ENCODE results near the gene HOXD9. TPM values are rescaled to one million over a fixed set of nuclear protein-coding genes. Genes with fewer than 3 reads are reported as not detected.

The HOXD9 gene
- total RNA-seq, 1 experiment from 2014 or later, result not detected

- H2AFZ ChIP-seq (ENCODE audit: low read length), result no peak overlapping the region
- H3K36me3 ChIP-seq (ENCODE audit: low read depth, low read length), result no peaks in the 10 kb centered on the region
- TF ChIP-seq EZH2 (IDR thresholded peaks at IDR 0.05; ENCODE audit: low read length, unreplicated experiment) (no peak), EZH2phosphoT487 (IDR thresholded peaks at IDR 0.05; ENCODE audit: borderline replicate concordance, low read length) (no peak), CTCF (conservative IDR thresholded peaks at IDR 0.05; ENCODE audit: low read depth, low read length) (no peak)
- H3K9me3 ChIP-seq (ENCODE audit: low read length), result no peaks in the 10 kb centered on the region
- H3K27ac ChIP-seq (ENCODE audit: low read length), result no peak overlapping the region
- no peaks in the 10 kb centered on the region for H3K4me1 ChIP-seq (ENCODE audit: insufficient read depth, low read length)
- no peak overlapping the region for H3K9ac ChIP-seq (ENCODE audit: low read length)
- no peak overlapping the region for H3K4me3 ChIP-seq (ENCODE audit: low read length)
- ATAC-seq (no peak), DNase-seq (no peak)
- no peaks in the 10 kb centered on the region for H4K20me1 ChIP-seq (ENCODE audit: low read length)
- ChIA-PET CTCF (no interaction called here), POLR2A (ENCODE audit: unreplicated experiment) (no interaction called here)
- H3K27me3 ChIP-seq (ENCODE audit: low read length), result no peaks in the 10 kb centered on the region
- H3K9me2 ChIP-seq (replicated peaks; ENCODE audit: low read length), result no peaks in the 10 kb centered on the region
- no peak overlapping the region for H3K4me2 ChIP-seq (ENCODE audit: low read length)
- H3K79me2 ChIP-seq (ENCODE audit: low read length), result no peaks in the 10 kb centered on the region
- intact Hi-C loops (cut with micrococcal nuclease), result no loop called here
- no TSS peak for BruUV-seq (replicated peaks)
- no peaks in the 10 kb centered on the region for H3F3A ChIP-seq (ENCODE audit: low read length, unreplicated experiment)
Observed at GRCh38 chr2:176149481-176149938, 27.0 kb downstream of the HOXD9 start.

GRCh38 chr2:176149939-176150583 is 27.5 kb downstream of the HOXD9 start:
- Histone ChIP-seq H3K9ac (ENCODE audit: low read length) (no peak overlapping the region), H3K27me3 (ENCODE audit: low read length) (no peaks in the 10 kb centered on the region), H3F3A (ENCODE audit: low read length, unreplicated experiment) (no peaks in the 10 kb centered on the region), H3K4me2 (ENCODE audit: low read length) (no peak overlapping the region), H3K4me3 (ENCODE audit: low read length) (no peak overlapping the region), H3K4me1 (ENCODE audit: insufficient read depth, low read length) (no peaks in the 10 kb centered on the region), H2AFZ (ENCODE audit: low read length) (no peak overlapping the region), H3K36me3 (ENCODE audit: low read depth, low read length) (no peaks in the 10 kb centered on the region), H3K9me3 (ENCODE audit: low read length) (no peaks in the 10 kb centered on the region), H3K9me2 (replicated peaks; ENCODE audit: low read length) (no peaks in the 10 kb centered on the region), H3K27ac (ENCODE audit: low read length) (no peak overlapping the region), H4K20me1 (ENCODE audit: low read length) (no peaks in the 10 kb centered on the region), H3K79me2 (ENCODE audit: low read length) (no peaks in the 10 kb centered on the region)
- TF ChIP-seq EZH2 (IDR thresholded peaks at IDR 0.05; ENCODE audit: low read length, unreplicated experiment) (no peak), EZH2phosphoT487 (IDR thresholded peaks at IDR 0.05; ENCODE audit: borderline replicate concordance, low read length) (no peak), CTCF (conservative IDR thresholded peaks at IDR 0.05; ENCODE audit: low read depth, low read length) (no peak)
- ChIA-PET CTCF (no interaction called here), POLR2A (ENCODE audit: unreplicated experiment) (no interaction called here)
- ATAC-seq (no peak), DNase-seq (no peak)
- intact Hi-C loops (cut with micrococcal nuclease), result no loop called here
- no TSS peak for BruUV-seq (replicated peaks)

GRCh38 chr2:176150584-176151441 is 28.3 kb downstream of the HOXD9 start:
- Histone ChIP-seq H4K20me1 (ENCODE audit: low read length) (no peaks in the 10 kb centered on the region), H3K27me3 (ENCODE audit: low read length) (no peaks in the 10 kb centered on the region), H3K9me3 (ENCODE audit: low read length) (no peaks in the 10 kb centered on the region), H3K36me3 (ENCODE audit: low read depth, low read length) (no peaks in the 10 kb centered on the region), H3K27ac (ENCODE audit: low read length) (no peak overlapping the region), H3K79me2 (ENCODE audit: low read length) (no peaks in the 10 kb centered on the region), H3F3A (ENCODE audit: low read length, unreplicated experiment) (no peaks in the 10 kb centered on the region), H3K4me1 (ENCODE audit: insufficient read depth, low read length) (no peaks in the 10 kb centered on the region), H3K9ac (ENCODE audit: low read length) (no peak overlapping the region), H3K4me3 (ENCODE audit: low read length) (no peak overlapping the region), H3K4me2 (ENCODE audit: low read length) (no peak overlapping the region), H3K9me2 (replicated peaks; ENCODE audit: low read length) (no peaks in the 10 kb centered on the region), H2AFZ (ENCODE audit: low read length) (no peak overlapping the region)
- no peak for TF ChIP-seq EZH2 (IDR thresholded peaks at IDR 0.05; ENCODE audit: low read length, unreplicated experiment)
- no peak for TF ChIP-seq EZH2phosphoT487 (IDR thresholded peaks at IDR 0.05; ENCODE audit: borderline replicate concordance, low read length)
- no peak for TF ChIP-seq CTCF (conservative IDR thresholded peaks at IDR 0.05; ENCODE audit: low read depth, low read length)
- POLR2A ChIA-PET (ENCODE audit: unreplicated experiment), result no interaction called here
- TSS peak; percentile 32 for BruUV-seq (replicated peaks)
- DNase-seq (no peak), ATAC-seq (no peak)
- CTCF ChIA-PET, result no interaction called here
- intact Hi-C loops (cut with micrococcal nuclease), result no loop called here

Data from PC-3 (cell line).